Measurements from ENCODE around the gene GGCT.

The GGCT gene

GRCh38 chr7:30472081-30472783 is 32.4 kb downstream of the GGCT start:
- H3K4me1 ChIP-seq (ENCODE audit: insufficient read depth, low read length) = peaks cover 19% of the 10 kb centered on the region
- H2AFZ ChIP-seq (ENCODE audit: low read depth, low read length) = no peak overlapping the region
- no peaks in the 10 kb centered on the region for H3K9me3 ChIP-seq (ENCODE audit: low read length)
- H3K27me3 ChIP-seq (ENCODE audit: insufficient read depth, low read length) = no peaks in the 10 kb centered on the region
- H3K4me3 ChIP-seq (ENCODE audit: low read length) = no peak overlapping the region
- no peaks in the 10 kb centered on the region for H3K36me3 ChIP-seq (ENCODE audit: insufficient read depth, low read length)

- Histone ChIP-seq H3K4me3 (ENCODE audit: low read length) (no peak overlapping the region), H3K27me3 (ENCODE audit: insufficient read depth, low read length) (no peaks in the 10 kb centered on the region), H3K4me1 (ENCODE audit: insufficient read depth, low read length) (peaks cover 19% of the 10 kb centered on the region), H3K36me3 (ENCODE audit: insufficient read depth, low read length) (no peaks in the 10 kb centered on the region), H3K9me3 (ENCODE audit: low read length) (no peaks in the 10 kb centered on the region), H2AFZ (ENCODE audit: low read depth, low read length) (no peak overlapping the region)
Observed at GRCh38 chr7:30471205-30471604, 33.4 kb downstream of the GGCT start.

GRCh38 chr7:30470771-30471170 is 33.9 kb downstream of the GGCT start:
- Histone ChIP-seq H3K27me3 (ENCODE audit: insufficient read depth, low read length) (no peaks in the 10 kb centered on the region), H3K9me3 (ENCODE audit: low read length) (no peaks in the 10 kb centered on the region), H3K4me3 (ENCODE audit: low read length) (no peak overlapping the region), H2AFZ (ENCODE audit: low read depth, low read length) (no peak overlapping the region), H3K4me1 (ENCODE audit: insufficient read depth, low read length) (peaks cover 19% of the 10 kb centered on the region), H3K36me3 (ENCODE audit: insufficient read depth, low read length) (no peaks in the 10 kb centered on the region)

GRCh38 chr7:30470163-30470770 is 34.4 kb downstream of the GGCT start:
- H3K4me1 ChIP-seq (ENCODE audit: insufficient read depth, low read length) = peaks cover 19% of the 10 kb centered on the region
- no peaks in the 10 kb centered on the region for H3K36me3 ChIP-seq (ENCODE audit: insufficient read depth, low read length)
- no peaks in the 10 kb centered on the region for H3K9me3 ChIP-seq (ENCODE audit: low read length)
- no peak overlapping the region for H2AFZ ChIP-seq (ENCODE audit: low read depth, low read length)
- H3K27me3 ChIP-seq (ENCODE audit: insufficient read depth, low read length) = no peaks in the 10 kb centered on the region
- no peak overlapping the region for H3K4me3 ChIP-seq (ENCODE audit: low read length)

GRCh38 chr7:30469303-30469702 is 35.3 kb downstream of the GGCT start:
- no peak overlapping the region for H2AFZ ChIP-seq (ENCODE audit: low read depth, low read length)
- H3K27me3 ChIP-seq (ENCODE audit: insufficient read depth, low read length) = no peaks in the 10 kb centered on the region
- H3K4me3 ChIP-seq (ENCODE audit: low read length) = no peak overlapping the region
- peaks cover 19% of the 10 kb centered on the region for H3K4me1 ChIP-seq (ENCODE audit: insufficient read depth, low read length)
- H3K36me3 ChIP-seq (ENCODE audit: insufficient read depth, low read length) = no peaks in the 10 kb centered on the region
- H3K9me3 ChIP-seq (ENCODE audit: low read length) = no peaks in the 10 kb centered on the region

GRCh38 chr7:30468791-30469190 is 35.8 kb downstream of the GGCT start:
- Histone ChIP-seq H3K27me3 (ENCODE audit: insufficient read depth, low read length) (no peaks in the 10 kb centered on the region), H3K4me1 (ENCODE audit: insufficient read depth, low read length) (peaks cover 19% of the 10 kb centered on the region), H3K9me3 (ENCODE audit: low read length) (no peaks in the 10 kb centered on the region), H3K4me3 (ENCODE audit: low read length) (no peak overlapping the region), H3K36me3 (ENCODE audit: insufficient read depth, low read length) (no peaks in the 10 kb centered on the region), H2AFZ (ENCODE audit: low read depth, low read length) (no peak overlapping the region)

GRCh38 chr7:30468041-30468440 is 36.6 kb downstream of the GGCT start:
- Histone ChIP-seq H2AFZ (ENCODE audit: low read depth, low read length) (no peak overlapping the region), H3K9me3 (ENCODE audit: low read length) (no peaks in the 10 kb centered on the region), H3K27me3 (ENCODE audit: insufficient read depth, low read length) (no peaks in the 10 kb centered on the region), H3K4me1 (ENCODE audit: insufficient read depth, low read length) (peaks cover 19% of the 10 kb centered on the region), H3K36me3 (ENCODE audit: insufficient read depth, low read length) (no peaks in the 10 kb centered on the region), H3K4me3 (ENCODE audit: low read length) (no peak overlapping the region)

GRCh38 chr7:30467271-30467670 is 37.4 kb downstream of the GGCT start:
- Histone ChIP-seq H3K9me3 (ENCODE audit: low read length) (no peaks in the 10 kb centered on the region), H3K36me3 (ENCODE audit: insufficient read depth, low read length) (no peaks in the 10 kb centered on the region), H3K27me3 (ENCODE audit: insufficient read depth, low read length) (no peaks in the 10 kb centered on the region), H3K4me1 (ENCODE audit: insufficient read depth, low read length) (peaks cover 19% of the 10 kb centered on the region), H3K4me3 (ENCODE audit: low read length) (no peak overlapping the region), H2AFZ (ENCODE audit: low read depth, low read length) (no peak overlapping the region)

GRCh38 chr7:30466266-30466665 is 38.4 kb downstream of the GGCT start:
- no peak overlapping the region for H2AFZ ChIP-seq (ENCODE audit: low read depth, low read length)
- H3K36me3 ChIP-seq (ENCODE audit: insufficient read depth, low read length) = no peaks in the 10 kb centered on the region
- no peaks in the 10 kb centered on the region for H3K9me3 ChIP-seq (ENCODE audit: low read length)
- peaks cover 13% of the 10 kb centered on the region for H3K4me1 ChIP-seq (ENCODE audit: insufficient read depth, low read length)
- no peak overlapping the region for H3K4me3 ChIP-seq (ENCODE audit: low read length)
- H3K27me3 ChIP-seq (ENCODE audit: insufficient read depth, low read length) = no peaks in the 10 kb centered on the region

- H3K36me3 ChIP-seq (ENCODE audit: insufficient read depth, low read length) = no peaks in the 10 kb centered on the region
- H3K27me3 ChIP-seq (ENCODE audit: insufficient read depth, low read length) = no peaks in the 10 kb centered on the region
- H3K4me3 ChIP-seq (ENCODE audit: low read length) = no peak overlapping the region
- H3K9me3 ChIP-seq (ENCODE audit: low read length) = no peaks in the 10 kb centered on the region
- peaks cover 8% of the 10 kb centered on the region for H3K4me1 ChIP-seq (ENCODE audit: insufficient read depth, low read length)
- H2AFZ ChIP-seq (ENCODE audit: low read depth, low read length) = no peak overlapping the region
Observed at GRCh38 chr7:30465811-30466180, 38.8 kb downstream of the GGCT start.

- no peak overlapping the region for H2AFZ ChIP-seq (ENCODE audit: low read depth, low read length)
- H3K36me3 ChIP-seq (ENCODE audit: insufficient read depth, low read length) = no peaks in the 10 kb centered on the region
- H3K9me3 ChIP-seq (ENCODE audit: low read length) = no peaks in the 10 kb centered on the region
- peaks cover 8% of the 10 kb centered on the region for H3K4me1 ChIP-seq (ENCODE audit: insufficient read depth, low read length)
- no peaks in the 10 kb centered on the region for H3K27me3 ChIP-seq (ENCODE audit: insufficient read depth, low read length)
- no peak overlapping the region for H3K4me3 ChIP-seq (ENCODE audit: low read length)
Observed at GRCh38 chr7:30465046-30465810, 39.4 kb downstream of the GGCT start.

- Histone ChIP-seq H2AFZ (ENCODE audit: low read depth, low read length) (no peak overlapping the region), H3K4me3 (ENCODE audit: low read length) (no peak overlapping the region), H3K9me3 (ENCODE audit: low read length) (no peaks in the 10 kb centered on the region), H3K27me3 (ENCODE audit: insufficient read depth, low read length) (no peaks in the 10 kb centered on the region), H3K4me1 (ENCODE audit: insufficient read depth, low read length) (peaks cover 13% of the 10 kb centered on the region), H3K36me3 (ENCODE audit: insufficient read depth, low read length) (no peaks in the 10 kb centered on the region)
Observed at GRCh38 chr7:30464231-30464671, 40.4 kb downstream of the GGCT start.

- no peak overlapping the region for H2AFZ ChIP-seq (ENCODE audit: low read depth, low read length)
- no peaks in the 10 kb centered on the region for H3K36me3 ChIP-seq (ENCODE audit: insufficient read depth, low read length)
- H3K9me3 ChIP-seq (ENCODE audit: low read length) = no peaks in the 10 kb centered on the region
- no peaks in the 10 kb centered on the region for H3K27me3 ChIP-seq (ENCODE audit: insufficient read depth, low read length)
- H3K4me1 ChIP-seq (ENCODE audit: insufficient read depth, low read length) = peaks cover 9% of the 10 kb centered on the region
- H3K4me3 ChIP-seq (ENCODE audit: low read length) = no peak overlapping the region
Observed at GRCh38 chr7:30463405-30464145, 41.1 kb downstream of the GGCT start.
